ENCODE results near the gene SH2D5.

GRCh38 chr1:20706841-20707240 is 25.7 kb downstream of the SH2D5 start:
- TF ChIP-seq CTCF (IDR thresholded peaks at IDR 0.05) (no peak), POLR2A (IDR thresholded peaks at IDR 0.05) (no peak)
